Fibroblast of the conjunctiva (primary cell): ENCODE results near the gene EPS8L1.

Experiments used
- DNase-seq: peaks from one replicate; pipeline ENCODE4 v3.0.0-alpha.2; 2010; ENCODE audit warnings: low read depth

The EPS8L1 gene

GRCh38 chr19:55115446-55116065 lies 39.9 kb downstream of the EPS8L1 start:
- DNase-seq = no peak

- peak; percentile 46 for DNase-seq
Measured at GRCh38 chr19:55116232-55116858, 40.7 kb downstream of the EPS8L1 start.

GRCh38 chr19:55116859-55117662 lies 41.4 kb downstream of the EPS8L1 start, which contains the start of gene PPP1R12C:
TSS of gene PPP1R12C (minus strand) at chr19:55117637. CDS start at chr19:55117543, 94 bp downstream.
- no peak for DNase-seq

GRCh38 chr19:55117663-55118391 lies 42.2 kb downstream of the EPS8L1 start:
- DNase-seq = peak; percentile 98

GRCh38 chr19:55118401-55118991 lies 42.8 kb downstream of the EPS8L1 start:
- no peak for DNase-seq

GRCh38 chr19:55119053-55119452 lies 43.4 kb downstream of the EPS8L1 start:
- no peak for DNase-seq

- no peak for DNase-seq
Measured at GRCh38 chr19:55131421-55131820, 55.8 kb downstream of the EPS8L1 start.

- DNase-seq = no peak
Measured at GRCh38 chr19:55132453-55133129, 56.9 kb downstream of the EPS8L1 start.

GRCh38 chr19:55133639-55134444 lies 58.2 kb downstream of the EPS8L1 start:
- no peak for DNase-seq

- no peak for DNase-seq
Measured at GRCh38 chr19:55134736-55135135, 59.1 kb downstream of the EPS8L1 start.

GRCh38 chr19:55136399-55137102 lies 60.9 kb downstream of the EPS8L1 start:
- DNase-seq = no peak
